Measurements from ENCODE around the gene IP6K3.

IP6K3 gene

DNA sequence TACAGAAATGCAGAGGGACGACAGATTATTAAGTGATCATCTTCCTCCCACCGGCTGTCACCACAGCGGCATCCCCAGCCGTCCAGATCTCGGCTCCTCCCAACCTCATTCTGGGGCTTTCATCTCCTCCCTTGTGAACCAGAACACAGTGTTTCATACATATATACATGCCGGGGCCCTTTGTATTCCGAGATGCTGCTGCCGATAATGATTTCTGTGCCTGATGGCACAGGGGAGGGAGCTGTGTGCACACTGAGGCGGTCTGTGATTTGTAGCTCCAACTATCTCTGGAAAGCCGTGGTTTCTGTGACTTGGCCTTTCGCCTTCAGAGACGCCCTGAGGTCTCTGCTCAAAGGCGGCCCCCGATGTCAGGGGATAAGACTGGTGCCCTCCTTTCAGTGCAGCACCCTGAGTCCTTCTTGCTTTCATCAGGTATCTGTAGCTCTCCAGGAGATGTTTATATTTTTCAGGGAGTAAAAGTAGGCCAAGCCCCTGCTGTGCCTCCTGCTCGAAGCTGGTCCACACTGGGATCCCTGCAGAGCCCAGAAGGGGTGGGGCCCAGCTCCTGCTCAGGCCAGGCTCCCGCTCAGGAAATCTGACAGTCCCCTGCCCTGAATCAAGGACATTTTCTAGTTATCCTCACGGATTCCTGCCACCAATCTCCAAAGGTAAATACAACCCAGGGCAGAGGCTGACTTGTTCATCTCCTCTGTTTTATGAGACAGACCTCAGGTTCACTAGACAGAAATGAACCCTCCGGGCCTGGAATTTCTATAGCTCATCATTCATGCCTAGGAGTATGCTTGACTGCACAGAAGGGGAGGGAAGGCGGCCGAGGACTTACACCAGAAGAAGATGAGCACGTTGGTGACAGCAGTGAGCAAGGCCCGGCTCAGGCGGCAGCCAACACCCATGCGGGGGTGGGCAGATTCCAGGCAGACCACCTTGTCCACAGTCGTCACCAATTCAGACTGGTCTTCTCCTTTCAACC, 31.0 kb upstream of the IP6K3 start:
- no peak for DNase-seq

DNA sequence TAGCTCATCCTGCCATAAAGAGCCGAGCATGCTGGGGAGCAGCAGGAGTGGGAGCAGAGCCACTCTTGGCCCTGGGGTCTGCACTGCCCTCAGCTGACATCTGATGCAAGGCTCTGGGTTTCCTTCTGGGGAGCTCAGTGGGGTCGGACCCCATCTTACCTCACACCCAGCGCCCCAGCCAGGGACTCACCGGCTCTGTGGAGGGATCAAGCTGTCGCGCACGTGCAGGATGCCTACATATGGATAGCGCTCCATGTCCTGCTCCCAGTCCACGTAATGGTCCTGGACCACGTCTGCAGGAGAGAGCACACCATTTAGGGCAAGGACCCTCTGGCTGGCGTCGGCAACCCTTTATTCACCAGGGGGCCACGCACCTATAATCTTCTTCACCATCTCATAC, 30.1 kb upstream of the IP6K3 start:
- no peak for DNase-seq

DNA sequence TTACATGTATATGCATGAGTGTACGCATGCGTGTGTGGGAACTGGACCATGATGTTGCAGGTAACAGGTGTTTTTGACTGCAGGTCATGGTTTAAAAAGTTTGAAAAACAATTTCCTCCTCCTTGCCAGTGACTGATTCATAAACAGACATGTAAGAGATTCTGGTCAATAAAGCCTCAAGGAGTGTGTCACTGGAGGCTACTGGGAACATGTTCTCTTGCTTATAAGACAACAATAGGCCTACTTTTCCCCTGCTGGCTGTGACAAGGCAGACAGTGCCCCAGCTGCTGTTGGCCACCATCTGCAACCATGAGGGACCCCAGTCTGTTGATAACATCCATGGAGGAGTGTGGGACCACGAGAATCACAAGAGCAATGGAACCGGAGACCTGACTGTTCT, 29.5 kb upstream of the IP6K3 start:
- no peak for DNase-seq

DNA sequence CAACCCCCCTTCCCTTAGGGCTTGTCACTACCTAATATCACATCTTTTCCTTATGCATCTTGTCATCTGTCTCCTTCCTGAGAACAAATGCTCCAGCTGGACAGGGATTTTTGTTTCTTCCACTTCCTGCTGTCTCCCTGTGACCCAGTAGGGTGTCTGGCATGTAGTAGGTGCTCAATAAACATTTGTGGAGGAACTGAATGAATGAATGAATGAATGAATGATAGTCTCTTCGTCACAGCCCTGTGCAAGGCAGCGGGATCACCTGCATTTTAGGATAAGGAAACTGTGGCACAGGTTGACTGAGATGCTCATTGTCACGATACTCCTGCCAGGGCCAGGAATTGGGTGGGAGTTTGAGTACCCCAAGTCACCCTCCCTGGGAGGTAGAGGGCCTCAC, 28.1 kb upstream of the IP6K3 start:
- no peak for DNase-seq

DNA sequence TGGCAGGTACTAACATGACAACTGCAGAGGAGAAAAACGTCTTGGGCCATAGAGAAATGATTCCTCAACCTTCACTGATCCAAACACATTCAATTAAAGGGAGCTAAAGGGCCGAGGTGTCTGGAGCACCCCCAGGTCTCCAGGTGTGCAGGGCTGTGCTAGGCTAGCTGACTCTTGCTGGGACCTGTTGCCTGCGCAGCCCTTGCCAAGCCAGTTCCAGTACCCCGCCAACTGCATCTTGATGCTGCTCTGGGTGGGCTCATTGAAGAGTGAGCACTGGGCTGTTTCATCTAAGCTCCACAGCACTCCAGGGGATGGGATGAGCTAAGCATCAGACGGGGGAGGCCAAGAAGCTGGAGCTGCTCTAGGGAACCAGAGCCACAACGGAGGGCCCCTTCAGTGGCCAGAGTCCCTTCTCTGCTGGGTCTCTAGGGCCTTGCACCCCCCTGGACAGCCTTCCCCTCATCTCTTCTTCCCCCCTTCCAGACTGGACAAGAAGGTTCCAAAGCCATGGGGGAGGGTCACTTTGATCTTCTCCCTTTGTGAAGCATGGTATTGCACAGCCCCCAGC, 26.3 kb upstream of the IP6K3 start:
- DNase-seq, result no peak

DNA sequence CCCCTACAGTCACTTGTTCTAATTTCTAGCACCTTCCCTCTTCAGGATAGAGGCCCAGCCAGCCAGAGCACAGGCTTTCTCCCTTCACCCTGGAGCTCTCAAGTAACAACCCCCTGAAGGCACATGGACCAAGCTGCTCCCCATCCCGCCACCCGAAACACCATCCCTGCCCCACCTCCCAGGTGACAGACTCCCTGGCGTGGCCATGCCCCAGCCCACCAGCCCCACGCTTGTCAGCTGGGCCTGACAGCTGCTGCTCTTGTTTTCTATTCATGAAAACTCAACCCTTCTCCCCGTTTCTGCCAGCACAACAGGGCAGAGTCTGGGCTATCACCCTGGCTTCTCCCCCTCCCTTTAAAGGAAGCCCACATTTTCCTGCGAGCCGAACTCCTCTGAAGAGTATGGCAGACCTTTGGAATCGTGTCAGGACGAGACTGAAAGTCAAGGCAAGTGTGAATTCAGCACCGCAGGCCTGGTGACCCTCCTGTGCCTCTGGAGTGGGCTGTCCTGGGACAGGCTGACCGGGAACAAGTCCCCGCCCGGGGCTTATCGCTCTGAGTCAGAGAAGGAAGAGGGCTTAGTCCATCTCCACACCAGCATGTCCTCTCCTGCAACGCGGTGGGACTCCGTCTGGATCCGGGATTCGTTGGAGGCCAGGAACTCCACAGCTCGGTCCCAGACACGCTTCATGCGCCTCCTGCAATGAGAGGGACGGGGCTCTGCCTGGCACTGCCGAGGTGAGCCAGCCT, 25.6 kb upstream of the IP6K3 start:
- DNase-seq, result no peak

DNA sequence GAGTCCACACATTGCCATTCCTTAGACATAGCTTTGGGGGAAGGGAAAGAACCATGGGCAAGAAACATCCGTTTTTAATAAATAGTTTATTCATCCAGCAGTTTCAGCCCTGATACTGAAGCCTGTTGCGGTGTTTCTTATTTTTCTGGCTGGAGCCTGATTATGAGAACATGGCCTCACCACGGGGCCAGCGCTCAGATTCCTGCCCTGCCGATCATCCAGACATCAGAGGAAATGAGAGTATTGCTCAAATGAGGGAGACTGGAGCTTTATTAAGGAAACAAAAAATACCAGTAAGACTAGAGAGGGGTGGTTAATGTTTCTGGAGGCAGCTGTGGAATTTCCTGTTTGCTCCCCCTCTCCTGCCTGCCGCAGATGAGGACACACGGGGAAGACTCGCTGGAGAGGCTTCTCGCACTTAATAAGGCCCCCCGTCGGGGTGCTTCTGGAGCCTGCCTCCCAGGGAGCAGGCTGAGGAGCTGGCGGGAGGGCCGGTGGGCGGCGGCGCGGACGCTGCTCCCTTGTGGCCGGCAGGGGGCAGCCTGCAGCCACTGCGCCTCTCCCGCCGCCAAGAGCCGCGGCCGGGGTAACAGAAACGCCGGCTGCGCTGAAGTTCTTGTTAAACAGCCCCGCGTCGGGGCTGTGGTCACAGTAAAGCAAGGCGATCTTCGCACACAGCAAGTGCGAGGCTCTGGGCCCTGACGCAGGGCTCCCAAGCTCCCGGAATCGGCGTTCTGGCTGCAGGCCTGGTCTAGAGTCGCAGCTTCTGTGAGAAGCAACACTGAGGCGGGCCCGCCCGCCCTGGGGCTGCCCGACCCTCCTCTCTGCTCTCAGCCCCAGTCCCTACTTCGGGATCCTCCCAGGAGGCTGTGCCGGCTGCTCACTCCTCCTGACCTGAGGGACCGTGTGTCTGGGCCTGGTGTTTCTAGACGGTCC, 24.7 kb upstream of the IP6K3 start:
- DNase-seq, result peak; percentile 56 to 82

DNA sequence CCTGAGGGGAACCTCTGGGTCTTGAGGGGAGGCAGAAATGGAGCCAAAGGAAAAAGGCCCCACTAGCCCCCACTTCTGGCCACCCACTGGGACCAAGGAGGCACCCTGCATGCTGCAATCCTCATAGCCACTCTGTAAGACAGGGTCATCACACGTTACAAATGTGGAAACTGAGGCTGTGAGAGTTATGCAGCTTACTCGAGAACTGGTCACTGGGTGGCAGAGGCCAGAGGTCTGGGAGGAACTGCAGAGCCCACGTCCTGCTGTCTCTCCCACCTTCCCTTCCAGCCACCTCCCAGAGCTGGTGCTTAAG, 24.1 kb upstream of the IP6K3 start:
- no peak for DNase-seq

DNA sequence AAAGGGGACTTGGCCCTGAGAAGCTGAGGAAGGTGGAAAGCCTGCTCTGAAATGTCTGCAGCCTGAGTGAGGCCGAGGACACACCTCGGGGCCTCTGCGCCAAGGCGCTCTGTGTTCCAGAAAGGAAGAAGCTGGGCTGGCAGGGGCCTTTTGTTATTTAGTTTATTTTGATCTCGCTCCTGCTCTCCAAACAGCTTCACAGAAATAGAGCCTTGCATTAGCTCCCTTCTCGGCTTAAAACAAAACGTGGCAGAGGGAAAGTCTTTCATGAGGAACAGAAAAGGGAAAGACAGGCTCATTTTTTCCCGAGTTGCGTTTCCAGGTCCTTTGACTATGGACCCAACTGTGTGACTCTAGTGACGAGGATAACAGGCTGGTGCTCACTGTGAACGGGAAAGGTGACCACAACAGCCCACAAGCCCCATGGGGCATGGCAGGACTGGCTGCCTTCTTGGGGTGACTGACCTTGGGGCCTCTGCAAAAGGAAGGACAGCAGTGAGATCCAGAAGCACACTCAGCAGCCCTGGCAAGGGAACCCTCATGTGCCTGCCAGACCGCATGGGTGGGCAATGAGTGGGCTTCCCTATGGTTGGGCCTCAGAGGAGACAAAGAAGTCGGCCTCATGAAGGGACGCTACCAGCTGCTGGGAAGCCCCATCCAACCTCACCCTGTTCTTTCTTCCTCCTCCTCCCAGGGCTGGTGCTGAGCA, 23.6 kb upstream of the IP6K3 start:
- DNase-seq, result no peak

DNA sequence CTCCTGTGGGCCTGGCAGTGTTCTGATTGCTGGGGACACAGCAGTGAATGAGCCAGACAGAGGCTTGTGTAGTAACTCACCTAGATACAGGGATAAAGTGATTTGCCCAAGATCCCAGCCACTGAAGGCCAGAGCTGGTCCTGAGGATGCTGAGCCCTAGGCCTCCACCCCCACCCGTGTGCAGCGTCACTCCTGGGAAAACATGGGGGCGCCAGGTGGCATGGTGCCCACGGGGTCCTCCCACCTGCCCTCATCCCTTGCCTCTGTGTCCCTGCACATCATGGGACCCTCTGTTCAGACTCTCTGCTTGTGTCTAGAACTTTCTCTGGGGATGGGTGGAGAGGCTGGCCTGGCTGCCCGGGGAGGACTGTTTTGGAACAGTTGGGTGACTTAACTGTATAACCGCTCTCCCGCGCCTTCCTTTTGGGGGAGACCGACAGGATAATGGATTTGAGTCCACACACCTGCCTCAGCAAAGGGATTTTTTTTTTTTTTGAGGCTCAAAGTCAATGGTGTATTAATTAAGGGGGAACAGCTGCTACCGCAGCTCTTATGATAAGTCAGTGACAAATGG, 22.6 kb upstream of the IP6K3 start:
- no peak for DNase-seq

DNA sequence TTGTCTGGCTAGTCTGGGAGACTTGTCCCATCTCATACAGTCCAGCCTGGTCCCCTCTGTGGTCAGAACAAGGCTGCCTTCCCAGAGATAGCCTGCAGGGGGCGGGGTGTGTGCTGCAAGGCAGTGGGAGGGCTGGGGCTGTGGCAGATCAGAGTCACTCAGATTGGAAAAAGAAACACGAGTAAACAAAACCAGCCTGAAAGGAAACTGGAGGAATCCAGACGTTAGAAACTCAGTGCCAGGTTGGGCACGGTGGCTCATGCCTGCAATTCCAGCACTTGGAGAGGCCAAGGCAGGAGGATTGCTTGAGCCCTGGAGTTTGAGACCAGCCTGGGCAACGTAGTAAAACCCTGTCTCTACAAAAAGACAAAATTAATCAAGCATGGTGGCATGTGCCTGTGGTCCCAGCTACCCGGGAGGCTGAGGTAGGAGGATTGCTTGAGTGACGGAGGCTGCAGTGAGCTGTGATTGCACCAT, 22.0 kb upstream of the IP6K3 start:
- DNase-seq, result peak; percentile 63 to 71

DNA sequence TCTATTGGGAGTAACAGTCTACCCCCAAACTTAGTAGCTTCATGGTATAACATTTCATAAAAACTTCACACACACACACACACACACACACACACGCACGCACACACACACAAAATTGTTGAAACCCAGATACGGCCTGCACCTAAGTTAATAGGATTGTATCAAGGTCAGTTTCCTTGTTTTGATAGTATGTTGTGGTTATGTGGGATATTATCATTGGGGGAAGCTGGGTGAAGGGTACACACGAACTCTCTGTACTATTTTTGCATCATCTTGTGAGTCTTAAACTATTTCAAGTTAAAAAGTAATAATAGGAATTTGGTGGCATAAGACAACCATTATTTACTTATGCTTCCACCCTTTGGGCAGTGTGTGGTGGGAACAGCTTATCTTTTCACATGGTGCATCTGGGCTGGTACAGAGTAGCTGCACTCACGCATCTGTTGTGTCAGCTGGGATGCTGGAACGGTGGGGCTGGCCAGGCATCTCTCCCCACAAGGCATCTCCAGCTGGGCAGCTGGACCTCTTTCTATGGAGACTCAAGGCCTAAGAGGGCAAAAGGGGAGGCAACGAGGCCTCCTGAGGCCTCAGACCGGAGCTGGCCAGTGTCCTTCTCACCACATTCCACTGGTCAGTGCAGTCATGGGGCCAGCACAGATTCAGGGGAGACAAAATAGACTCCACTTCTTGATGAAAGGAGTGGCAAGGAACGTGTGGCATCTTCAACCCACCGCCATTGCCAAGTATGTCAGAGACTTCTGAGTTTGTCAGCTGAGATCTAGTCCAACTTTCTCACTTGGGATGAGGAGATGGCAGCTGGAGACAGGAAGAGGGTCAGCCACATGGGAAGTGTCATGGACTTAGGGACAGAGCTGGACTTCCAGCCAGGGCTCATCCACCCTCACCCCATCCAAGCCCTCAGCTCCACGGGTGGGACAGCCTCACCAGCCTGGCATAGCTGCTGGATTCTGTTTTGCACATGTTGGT, 20.5 kb upstream of the IP6K3 start:
- DNase-seq, result no peak

DNA sequence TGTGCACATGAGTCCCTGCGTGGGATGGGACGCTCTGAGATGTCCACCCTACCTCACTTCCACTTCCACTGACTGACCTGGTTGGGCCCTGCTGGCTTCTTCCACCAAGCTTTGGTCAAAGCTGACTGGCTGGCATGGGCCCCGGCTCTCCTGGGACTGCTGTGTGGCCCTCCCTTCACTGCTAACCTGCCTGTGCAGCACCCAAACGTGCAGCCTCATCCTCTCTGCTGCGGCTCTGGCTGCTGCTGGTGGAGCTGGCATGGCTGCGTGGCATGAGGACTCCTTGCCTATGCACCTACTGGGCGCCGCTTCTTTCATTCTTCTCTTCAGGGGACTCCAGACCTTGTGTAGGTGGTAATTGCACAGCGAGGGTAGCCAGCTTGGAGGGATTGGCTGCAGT, 18.7 kb upstream of the IP6K3 start:
- DNase-seq, result no peak

DNA sequence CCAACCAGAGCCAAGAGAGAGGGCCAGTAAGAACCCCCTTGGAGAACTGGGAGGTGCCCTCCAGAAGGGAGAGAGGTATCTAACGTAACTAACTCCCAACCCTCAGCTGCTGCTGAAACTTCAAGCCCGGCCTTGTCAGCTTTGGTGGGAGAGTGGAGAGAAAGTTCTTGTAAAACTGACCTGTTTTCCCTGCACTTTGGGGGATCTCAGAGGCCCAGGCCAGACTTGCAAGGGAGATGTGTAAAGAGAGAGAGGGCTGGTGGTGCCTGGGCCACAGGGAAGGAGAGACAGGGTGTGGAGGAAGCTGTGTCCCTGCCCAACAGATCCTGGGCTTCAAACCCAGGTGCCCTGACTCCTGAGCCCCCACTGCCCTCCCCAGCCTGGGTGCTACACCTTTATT, 17.3 kb upstream of the IP6K3 start:
- no peak for DNase-seq

DNA sequence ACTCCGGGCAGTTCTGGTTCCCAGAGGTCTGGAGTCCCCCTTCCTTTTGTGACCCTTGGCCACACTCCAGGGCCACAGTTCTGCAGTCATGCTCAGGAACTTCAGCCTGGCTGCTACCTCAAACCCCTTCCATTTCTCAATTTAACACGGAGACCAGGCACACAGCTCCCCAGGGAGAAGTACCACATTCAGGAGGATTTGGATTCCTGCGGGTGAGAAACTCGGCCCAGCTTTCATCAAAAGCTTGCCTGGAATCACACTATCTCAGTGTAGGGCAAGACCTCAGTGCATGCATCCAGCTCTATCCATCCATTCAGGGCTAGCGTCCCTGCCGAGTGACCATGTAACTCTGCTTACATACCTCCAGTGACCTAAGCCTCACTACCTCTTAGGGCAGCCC, 16.8 kb upstream of the IP6K3 start:
- DNase-seq, result no peak

DNA sequence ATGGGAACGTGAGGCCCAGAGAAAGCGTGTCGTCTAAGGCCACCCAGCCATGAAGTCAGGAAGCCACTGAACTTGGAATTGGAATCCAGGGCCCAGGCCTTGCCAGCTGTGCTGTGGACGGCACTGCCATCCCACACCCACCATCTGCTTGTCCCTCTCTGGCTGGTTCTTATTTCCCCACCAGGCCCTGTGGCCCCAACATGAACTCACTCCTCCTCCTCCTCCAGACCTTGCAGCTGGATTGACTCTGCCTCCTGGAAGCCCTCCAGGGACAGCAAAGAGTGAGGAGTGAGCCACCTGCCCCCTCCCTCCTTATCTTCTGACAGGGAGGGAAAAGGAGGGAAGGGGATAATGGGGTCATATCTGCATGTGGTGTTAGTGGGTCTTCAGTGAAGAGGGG, 16.0 kb upstream of the IP6K3 start:
- no peak for DNase-seq

DNA sequence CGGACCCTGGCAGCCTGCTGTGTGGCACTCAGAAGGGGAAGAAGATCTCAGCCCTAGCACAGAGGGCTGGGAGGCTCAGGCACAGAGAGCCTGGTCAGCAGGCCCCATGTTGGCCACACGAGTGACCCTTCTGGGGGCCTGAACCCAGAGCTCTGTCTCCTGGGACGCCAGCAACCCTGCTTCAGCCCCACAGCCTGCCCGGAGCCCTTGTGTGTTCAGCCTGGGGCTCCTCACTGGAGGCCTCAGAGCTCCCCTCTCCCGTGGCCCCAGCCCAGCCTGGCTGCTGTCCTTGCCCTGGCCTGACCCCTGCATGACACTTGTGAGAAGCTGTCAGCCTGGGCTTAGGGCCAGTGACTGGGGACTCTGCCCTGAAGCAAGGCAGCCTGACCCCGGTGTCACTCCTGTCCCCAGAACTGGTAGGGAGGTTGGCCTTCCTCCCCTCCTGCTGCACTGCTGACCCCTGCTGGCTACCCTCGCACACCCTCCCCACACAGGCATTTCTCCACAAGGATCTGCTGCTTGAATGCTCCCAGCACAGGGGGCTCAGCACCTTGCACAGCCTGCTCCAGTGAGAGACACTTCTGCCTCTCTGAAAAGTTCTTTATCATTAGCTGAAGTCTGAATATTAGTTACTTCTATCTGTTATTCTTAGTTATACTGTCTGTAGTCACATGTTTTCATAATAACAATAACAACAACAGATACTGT, 15.4 kb upstream of the IP6K3 start:
- DNase-seq, result peak; percentile 58 to 73

DNA sequence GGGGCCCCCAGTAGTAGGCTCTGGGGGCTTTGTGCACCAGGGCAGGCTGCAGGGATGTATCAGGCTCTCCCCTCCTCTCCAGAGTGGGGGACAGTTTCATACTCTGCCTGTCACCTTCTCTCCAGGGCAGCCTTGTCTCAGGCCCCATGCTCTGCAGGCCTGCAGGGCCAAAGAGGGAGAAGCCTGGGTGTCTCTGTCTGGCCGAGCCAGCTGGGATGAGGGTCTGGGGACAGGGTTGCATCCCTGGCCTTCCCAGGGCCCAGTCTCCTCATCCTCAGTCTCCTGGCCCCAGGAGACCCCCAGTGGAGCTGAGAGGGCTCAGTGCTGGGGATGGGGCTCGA, 14.8 kb upstream of the IP6K3 start:
- DNase-seq, result no peak

DNA sequence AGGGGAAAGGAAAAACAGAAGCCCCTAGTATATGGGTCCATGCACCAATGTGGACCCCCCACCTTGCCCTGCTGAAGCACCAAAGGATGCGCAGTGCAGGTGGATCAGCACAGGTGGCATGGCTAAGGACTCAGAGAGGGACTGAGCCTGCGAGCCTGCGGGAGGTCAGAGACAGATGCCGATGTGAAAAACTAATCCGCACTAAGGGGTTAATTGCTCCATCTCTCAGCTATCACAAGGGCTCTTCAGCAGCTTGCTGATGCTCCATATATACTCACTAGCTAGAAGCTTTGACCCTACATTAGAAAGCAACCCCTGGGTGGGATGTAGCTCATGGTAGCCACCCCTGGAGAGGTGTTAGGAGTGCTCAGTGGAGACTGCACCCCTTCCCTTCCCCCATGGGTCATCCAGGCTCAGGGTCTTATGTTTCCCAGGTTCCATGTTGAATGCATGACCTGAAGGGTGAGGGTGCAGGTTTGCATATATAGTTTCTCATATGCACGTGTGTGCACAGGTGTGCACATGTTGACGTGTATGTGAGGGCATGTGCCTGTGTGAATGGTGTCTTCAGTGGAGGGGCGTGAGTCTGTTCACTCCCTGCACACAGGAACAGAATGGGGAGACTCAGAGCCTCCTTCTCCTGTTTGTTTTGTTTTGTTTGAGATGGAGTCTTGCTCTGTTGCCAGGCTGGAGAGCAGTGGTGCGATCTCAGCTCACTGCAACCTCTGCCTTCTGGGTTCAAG, 13.4 kb upstream of the IP6K3 start:
- peak in 1 of 2 experiments; percentile 32 for DNase-seq

All from SHP77 (cell line).